Measurements from ENCODE around the gene A1BG.

A1BG gene

GRCh38 chr19:58352760-58353671, at the start of gene A1BG:
A1BG (minus strand) TSS chr19:58353492; CDS start chr19:58353437, 55 bp downstream.
- no peak for DNase-seq (ENCODE audit: extremely low read depth in 1 of 2, low read depth in 1 of 2)

- DNase-seq (ENCODE audit: extremely low read depth in 1 of 2, low read depth in 1 of 2): no peak
These were observed 48.6 kb upstream of the A1BG start for GRCh38 chr19:58401840-58402421.

- peak; percentile 96 to 99 for DNase-seq (ENCODE audit: extremely low read depth in 1 of 2, low read depth in 1 of 2)
These were observed 47.9 kb upstream of the A1BG start for GRCh38 chr19:58400916-58401839.

- no peak for DNase-seq (ENCODE audit: extremely low read depth in 1 of 2, low read depth in 1 of 2)
These were observed 47.1 kb upstream of the A1BG start for GRCh38 chr19:58400316-58400915.

- DNase-seq (ENCODE audit: extremely low read depth in 1 of 2, low read depth in 1 of 2): no peak
These were observed 46.6 kb upstream of the A1BG start for GRCh38 chr19:58399903-58400302.

GRCh38 chr19:58398545-58398944, 45.3 kb upstream of the A1BG start:
- no peak for DNase-seq (ENCODE audit: extremely low read depth in 1 of 2, low read depth in 1 of 2)

- no peak for DNase-seq (ENCODE audit: extremely low read depth in 1 of 2, low read depth in 1 of 2)
These were observed 44.8 kb upstream of the A1BG start for GRCh38 chr19:58398087-58398486.

GRCh38 chr19:58397533-58398037, 44.3 kb upstream of the A1BG start:
- no peak for DNase-seq (ENCODE audit: extremely low read depth in 1 of 2, low read depth in 1 of 2)

GRCh38 chr19:58396691-58397532, 43.6 kb upstream of the A1BG start:
- no peak for DNase-seq (ENCODE audit: extremely low read depth in 1 of 2, low read depth in 1 of 2)

- DNase-seq (ENCODE audit: extremely low read depth in 1 of 2, low read depth in 1 of 2): no peak
These were observed 42.8 kb upstream of the A1BG start for GRCh38 chr19:58395979-58396627.

GRCh38 chr19:58395220-58395978, 42.1 kb upstream of the A1BG start, which contains the start of gene RNF225:
RNF225 (plus strand) TSS chr19:58395656; CDS start chr19:58396090, 434 bp downstream.
- DNase-seq (ENCODE audit: extremely low read depth in 1 of 2, low read depth in 1 of 2): no peak

GRCh38 chr19:58394821-58395219, 41.5 kb upstream of the A1BG start:
- DNase-seq (ENCODE audit: extremely low read depth in 1 of 2, low read depth in 1 of 2): no peak

GRCh38 chr19:58393725-58394033, 40.4 kb upstream of the A1BG start:
- no peak for DNase-seq (ENCODE audit: extremely low read depth in 1 of 2, low read depth in 1 of 2)

GRCh38 chr19:58392945-58393724, 39.8 kb upstream of the A1BG start:
- no peak for DNase-seq (ENCODE audit: extremely low read depth in 1 of 2, low read depth in 1 of 2)

- no peak for DNase-seq (ENCODE audit: extremely low read depth in 1 of 2, low read depth in 1 of 2)
These were observed 34.9 kb upstream of the A1BG start for GRCh38 chr19:58388175-58388526.

GRCh38 chr19:58387338-58388174, 34.3 kb upstream of the A1BG start:
- no peak for DNase-seq (ENCODE audit: extremely low read depth in 1 of 2, low read depth in 1 of 2)
